ENCODE measurements around the gene UQCC2.
A peak's percentile ranks its signal among the peaks of the same experiment; 100 is the strongest.

The UQCC2 gene

DNA sequence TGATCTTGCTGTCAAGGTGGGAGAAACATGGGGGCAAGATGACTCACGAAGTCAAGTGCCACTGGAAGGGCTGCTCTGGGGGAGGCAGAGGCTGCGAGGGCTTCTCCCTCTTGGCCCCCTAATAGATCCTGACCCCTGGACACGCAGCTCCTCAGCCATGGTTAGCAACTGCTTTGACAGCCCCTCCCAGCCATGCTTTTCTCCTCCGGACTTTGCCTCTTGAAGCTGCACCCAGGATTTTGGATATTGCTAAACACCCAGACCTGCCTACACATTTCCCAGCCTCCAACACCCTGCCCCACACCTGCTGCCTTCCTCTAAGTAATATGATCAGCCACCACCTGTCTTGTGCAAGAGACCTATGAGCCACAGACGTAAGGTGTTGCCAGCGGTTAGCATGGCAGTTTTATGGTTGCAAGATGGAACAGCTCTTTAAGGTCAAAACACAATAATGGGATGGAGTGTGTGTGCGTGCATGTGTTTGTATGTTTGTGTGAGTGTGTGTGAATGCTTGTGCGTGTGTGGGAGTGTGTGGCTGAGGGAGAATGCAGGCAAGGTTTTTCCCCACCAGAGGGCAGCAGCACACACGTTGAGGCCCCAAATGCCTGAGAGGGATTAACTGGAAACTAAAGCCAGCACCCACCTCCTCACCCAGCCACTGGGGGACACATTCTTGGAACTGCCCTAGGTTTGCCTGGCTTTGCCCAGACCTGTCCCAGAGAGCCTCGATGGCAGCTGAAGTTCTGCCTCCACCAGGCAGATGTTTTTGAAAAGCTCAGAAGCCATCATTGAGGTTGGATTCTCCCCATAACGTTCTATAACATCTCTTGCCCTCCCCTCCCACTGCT is 32.7 kb upstream of the UQCC2 start:
- DNase-seq: peak; percentile 66

DNA sequence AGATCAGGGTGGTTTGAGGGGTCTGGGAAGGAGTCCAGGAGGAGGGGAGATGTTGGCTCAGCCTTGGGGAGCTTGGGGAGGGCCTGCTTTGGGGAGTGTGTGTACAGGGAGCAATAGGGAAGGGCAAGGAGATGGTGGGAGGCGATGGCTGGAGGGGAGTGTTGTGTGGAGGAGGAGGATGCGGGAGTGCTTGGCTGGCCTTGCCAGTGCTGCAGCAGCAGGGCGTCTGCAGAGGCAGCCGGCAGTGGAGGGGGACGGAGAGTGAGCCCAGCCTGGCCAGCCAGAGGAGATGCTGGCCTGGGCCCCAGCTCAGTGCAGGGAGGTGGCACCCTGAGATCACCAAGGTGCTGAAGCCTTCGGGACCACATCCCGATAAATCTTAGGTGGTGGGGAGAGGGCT is 31.3 kb upstream of the UQCC2 start:
- DNase-seq: no peak

DNA sequence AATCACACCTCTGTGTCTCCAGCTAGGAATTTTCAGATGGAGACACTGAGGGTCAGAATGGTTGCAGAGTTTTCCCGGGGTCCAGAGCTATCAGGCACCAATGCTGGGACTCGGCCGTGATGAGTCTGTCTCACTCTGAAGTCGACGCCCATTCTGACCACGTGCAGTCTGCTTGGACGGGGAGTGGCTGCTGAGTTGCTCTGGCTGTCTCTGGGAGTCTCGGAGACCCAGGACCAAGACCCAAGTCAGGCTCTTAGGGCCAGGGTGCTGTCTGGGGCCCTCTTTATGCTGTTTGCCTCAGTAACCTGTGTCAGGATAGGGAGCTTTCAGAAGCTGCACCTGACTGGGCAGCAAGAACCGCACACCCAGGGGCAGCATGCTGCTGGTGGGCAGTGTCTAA is 30.6 kb upstream of the UQCC2 start:
- no peak for DNase-seq

DNA sequence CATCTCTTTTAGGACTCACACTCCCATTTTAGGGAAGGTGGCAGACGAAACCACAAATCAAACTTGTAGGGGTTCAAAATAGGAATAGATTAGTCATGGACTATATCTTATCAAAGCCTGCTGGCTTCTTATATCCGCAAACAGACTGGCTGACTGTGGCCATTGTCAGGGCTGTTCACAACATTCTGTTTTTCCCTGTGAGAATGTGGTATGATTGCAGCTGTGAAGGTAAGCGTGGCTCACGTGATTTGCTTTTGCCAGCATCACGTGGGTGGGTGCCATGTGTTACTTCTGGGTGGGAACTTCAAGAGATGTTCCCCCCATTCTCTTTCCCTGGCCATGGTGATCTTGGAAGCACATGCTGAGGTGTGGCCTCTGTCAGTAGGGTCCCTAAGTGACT is 29.3 kb upstream of the UQCC2 start:
- no peak for DNase-seq

DNA sequence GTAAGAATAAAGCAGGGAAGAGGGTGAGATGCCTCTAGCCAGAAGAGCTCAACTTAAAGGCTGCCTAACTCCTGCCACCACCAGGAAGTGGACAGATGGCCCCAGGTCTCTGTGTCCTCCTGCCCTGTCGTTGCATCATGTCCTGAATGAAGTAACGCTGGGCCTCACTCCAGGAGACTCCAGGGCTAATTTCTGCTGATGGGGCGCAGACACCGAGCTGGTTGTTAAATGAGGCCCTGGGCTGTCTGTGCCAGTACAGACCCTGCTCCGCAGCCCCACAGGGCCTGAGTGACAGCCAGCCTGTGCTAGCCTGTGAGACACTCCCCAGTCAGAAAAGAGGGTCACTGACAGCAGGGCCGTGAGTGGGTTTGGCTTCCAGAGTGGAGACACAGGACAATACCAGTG is 28.7 kb upstream of the UQCC2 start:
- DNase-seq: no peak

DNA sequence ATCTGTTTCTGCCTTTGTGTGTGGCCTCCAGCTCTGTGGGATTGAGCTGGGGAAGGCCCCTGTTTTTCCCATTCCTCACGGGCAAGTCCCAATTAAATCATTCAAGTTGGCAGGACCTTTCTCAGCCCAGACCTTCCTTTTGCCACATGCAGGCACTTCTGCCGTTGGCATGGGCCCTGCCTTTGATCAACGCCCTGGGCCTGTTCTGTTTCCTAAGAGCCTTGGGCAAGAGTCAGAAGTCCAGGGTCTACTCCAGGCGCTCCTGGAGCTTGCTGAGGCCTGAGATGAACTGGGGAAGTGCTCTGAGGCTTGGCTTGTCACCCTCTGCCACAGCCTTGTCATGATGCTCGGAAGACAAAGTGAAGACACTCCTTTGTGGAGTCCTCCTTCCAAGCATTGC is 28.1 kb upstream of the UQCC2 start:
- DNase-seq: no peak

DNA sequence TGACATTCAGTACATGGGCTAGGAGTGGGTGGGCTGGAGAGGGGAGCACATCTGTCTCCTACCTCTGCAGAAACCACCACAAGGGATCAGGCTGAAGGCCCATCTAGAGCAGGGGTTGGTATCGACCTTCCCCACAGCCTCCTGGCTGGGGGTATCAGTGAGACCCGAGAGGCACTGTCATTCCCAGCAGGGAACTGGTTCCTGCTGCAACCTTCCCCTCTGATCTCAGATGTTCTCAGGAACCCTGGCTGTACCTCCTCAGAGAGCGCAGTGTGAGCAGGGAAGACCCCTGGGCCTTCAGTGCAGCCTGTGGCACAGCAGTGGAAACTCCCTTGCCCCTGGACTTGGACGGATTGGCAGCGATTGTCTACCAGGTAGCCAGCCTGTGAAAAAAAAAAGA is 27.4 kb upstream of the UQCC2 start:
- DNase-seq: no peak

DNA sequence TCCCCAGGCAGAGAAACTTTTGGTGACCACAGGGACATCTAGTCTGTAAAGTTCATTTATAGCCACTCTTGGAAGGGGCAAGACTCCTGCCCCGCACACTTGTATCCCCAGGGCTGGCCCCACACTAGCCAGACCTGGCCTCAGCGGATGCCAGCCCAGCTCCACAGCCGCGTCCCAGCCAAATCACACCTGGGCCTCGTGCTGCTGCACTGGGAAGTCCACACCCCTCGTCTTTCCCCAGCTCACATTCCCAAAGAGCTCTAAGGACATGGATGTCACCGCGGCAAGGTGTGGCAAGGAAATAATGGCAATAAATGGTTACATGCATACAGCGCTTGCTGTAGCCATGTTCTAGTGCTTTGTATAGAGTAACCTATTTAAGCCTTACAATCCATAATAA is 26.7 kb upstream of the UQCC2 start:
- DNase-seq: no peak

DNA sequence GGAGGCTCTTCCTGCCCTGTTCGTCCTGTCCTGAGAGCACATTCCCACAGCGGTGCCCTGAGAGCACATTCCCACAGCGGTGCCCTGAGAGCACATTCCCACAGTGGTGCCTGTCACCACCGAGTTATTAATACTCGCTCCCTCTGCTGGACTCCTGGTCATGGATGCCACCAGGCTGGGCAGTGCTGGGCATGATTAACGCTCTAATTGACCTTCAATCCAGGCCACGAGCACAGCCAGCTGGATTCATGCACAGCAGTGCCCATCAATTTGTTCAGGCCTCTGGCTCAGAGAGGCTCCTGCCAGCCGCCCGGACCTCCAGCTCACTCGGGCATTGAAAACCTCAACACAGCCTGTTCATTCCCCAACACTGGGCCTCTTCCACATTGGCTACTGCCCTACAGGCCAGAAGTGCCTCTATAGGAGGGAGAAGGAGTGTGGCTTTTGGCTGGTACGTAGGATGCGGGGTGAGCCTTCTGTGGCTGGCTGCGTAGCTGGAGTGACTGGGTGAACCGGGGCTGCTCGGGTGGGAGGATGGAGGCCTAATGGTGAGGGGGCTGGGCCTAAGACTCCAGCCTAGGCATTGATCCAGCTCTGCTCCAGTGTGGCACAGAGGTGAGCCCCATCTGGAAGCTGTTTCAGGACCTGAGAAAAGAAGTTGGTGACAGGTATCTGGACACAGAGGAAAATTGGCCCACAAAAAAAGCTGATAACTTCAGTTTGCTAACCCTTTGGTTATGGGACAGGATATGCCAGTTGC is 25.9 kb upstream of the UQCC2 start:
- no peak for DNase-seq

DNA sequence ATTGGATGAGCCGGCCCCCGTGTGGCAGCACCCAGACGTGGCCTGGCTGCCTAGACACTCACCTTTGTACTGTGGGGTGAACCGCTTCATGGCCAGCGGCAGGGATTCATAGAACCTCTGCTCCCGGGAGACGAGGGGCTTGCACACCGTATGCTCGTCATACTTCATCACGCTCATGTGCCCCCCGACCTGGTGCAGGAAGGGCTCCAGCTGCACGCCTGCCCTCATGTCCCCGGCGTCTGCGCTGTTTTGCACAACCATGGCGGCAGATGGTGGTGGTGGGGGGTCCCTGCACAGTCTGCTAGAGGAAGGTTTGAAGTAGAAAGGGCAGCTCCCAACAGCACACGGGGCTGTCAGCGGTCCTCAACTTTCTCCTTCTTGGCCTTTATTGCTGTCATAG is 23.7 kb upstream of the UQCC2 start:
- DNase-seq: no peak

DNA sequence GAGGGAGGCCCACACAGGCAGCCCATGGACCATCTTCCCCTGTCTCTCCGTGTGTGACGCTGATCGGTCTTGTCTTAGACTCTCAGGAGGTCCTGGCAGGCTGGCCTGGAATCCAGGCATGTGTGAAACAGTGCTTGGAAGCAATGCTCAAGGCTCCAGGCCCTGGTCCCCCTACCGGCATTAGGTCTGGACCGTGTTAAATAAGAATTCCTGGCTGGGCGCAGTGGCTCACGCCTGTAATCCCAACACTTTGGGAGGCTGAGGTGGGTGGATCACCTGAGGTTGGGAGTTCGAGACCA is 22.2 kb upstream of the UQCC2 start:
- no peak for DNase-seq

DNA sequence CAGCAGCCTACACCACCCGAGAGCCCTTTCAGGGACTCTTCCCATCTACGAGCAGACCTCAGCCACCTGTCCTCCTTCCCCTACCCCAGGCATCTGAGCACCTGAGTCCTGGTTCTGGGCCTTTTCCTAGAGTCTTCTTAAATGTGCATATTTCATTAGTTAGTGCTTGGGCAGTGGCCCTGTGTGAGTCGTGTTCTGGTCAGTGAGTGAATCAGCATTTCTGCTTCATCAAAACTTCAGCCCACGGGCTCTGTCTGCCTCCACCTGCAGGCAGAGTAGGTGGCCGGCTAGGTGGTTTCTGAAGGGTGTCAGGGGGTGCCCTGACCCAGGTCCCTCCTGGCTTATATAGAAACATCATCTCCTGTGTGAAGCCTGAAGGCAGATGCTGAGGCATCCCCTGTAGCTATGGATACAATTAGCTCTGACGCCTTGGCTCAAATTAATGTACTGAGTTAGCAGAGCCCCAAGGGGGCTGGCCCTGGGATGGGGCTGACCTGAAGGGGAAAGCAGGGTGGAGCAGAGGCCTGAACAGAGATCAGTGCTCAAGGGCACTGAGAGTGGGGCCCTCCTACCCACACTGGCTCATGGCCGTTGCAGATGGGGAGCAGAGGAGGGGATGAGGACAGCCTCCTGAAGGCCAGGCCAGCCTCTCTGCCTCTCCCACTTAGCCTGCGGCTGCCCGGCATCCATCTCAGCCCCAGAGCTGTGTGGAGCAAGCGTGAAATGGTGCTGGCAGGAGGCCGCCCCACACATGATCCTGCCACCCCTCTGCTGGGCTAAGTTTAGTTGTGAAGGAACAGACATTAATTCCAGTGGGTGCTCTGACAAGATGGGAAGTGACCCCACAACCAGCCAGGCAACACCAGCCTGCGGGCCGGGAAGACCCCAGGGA is 21.6 kb upstream of the UQCC2 start:
- no peak for DNase-seq

DNA sequence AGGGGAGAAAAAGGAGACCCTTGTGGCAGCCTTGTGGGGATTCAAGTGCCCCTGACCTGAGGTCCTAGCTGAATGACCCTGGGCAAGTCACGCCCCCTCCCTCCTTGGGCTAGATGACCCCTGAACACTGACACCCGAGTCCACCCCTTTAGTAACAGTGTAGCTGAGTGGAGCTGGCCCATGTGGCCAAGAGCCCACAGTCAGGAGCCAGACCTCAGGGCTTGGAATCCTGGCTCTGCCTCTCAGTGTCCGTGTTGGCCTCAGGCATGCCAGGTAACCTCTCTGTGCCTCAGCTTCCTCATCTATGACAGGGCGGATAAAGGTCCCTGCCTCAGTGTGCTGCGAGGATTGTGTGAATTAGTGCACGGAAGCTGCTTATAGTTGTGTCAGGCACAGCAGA is 20.9 kb upstream of the UQCC2 start:
- no peak for DNase-seq

DNA sequence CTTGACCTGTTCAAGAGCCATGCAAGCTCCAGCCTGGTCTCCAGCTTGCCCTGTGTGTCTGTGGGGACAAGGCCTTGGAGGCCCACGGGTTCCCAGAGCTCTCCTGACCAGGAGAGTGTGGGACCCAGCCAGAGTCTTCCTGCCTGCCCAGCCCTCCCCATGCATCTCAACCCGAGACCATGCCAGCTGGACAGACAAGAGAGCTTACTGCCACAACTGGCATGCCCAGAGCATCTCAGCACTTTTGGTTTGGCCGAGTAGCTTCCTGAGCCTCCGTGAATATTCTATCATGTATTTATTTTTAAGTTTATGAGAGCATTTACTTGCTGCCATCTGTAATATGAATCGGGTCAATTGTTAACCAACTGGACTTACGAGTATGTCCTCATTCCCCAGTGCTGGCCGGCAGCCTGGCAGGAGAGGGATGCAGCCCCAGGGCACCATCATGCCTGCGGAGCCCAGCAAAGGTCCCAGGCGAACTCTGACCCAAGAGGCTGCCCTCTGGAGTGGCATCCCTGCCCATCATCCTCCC is 20.3 kb upstream of the UQCC2 start:
- no peak for DNase-seq

DNA sequence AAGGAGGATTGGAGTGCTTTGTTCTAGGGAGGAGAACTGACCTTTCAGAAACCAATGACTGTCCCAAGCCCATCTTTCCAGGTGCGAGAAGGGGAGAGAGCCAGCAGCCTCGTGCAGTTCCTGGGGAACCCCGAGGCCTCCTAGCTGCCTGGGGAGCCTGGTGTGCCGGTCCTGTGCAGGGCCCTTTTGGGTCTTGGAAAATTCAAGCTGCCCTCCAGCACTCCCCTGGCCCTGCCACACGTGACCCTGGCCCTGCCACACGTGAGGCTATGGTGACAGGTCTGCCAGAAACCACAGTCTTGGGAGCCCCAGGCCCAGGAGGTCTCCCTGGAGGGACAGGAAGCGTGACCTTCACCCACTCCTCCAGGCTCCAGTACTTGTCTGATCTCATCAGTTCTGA is 19.5 kb upstream of the UQCC2 start:
- no peak for DNase-seq

DNA sequence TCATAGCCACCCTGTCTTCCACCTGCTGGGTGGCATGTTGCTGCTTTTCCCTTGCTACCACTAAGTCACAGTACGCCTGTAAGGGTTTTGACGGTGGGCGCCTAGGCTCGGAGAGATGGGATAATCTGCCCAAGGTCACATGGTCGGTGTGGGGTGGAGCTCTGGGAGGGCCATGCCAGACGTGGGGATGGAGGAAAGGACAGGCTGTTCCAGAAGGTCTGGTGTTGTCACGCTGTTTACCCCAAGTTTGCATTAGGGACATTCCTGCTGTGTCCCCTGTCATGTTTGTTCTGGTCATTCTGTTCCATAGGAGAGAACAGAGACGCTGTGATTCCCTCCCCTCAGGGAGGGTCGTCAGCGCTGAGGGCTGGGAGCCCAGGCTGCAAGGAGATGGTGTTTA is 19.1 kb upstream of the UQCC2 start:
- no peak for DNase-seq

DNA sequence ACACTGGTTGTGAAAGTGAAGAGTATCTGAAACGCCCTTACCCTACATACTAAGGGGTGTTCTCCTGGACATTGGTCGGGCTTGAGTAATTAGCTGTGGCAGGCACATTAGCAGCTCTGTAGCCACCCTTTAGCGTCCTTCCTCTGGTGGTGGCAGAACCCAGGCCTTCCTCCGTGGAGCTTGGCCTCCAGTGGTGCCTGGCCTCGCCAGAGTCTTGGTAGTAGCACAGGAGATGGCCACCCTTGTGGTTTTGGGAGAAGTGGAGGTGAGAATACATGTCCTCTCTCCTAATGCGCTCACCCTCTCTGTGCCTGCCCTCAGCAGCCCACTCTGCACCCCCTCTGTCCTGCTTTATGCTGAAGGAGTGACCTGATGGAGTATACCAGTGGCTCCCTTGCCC is 17.6 kb upstream of the UQCC2 start:
- DNase-seq: no peak

DNA sequence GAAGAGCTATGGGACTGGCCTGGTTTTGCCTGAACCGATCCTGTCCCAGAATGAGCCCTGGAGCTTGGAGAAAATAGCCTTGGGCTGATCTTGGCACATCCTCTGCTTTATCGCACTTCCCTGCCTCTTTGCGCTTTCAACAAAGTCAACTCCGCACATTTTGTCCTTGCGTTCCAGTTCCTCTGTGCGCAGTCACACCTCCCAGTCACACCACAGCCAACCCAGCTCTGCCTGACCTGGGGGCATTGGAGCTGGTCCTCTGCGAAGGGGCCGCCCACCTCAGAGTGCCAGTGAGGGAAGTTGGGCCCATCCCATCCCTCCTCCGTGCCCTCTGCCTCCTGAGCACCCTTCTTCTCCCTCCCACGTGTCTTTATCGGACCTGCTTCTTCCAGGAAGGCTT is 16.9 kb upstream of the UQCC2 start:
- no peak for DNase-seq

DNA sequence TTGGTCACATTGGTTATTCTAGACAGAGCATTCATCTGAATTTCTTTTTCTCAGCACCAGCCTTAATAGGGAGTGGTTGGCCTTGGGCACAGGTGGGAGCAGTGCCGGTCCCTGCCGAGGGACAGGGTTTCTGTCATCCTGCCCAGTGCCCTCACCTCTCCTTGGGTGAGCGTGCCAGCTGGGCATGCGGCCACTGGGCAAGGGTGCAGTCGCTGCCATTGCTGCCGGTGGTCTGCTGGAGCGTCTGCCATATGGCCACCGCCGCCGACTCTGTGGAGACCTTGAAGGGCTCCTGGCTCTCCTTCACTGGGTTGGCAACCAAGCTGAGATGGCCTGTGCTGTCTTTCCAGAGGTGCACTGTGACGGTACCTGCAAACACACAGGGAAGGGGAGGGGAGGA is 16.4 kb upstream of the UQCC2 start:
- DNase-seq: no peak

DNA sequence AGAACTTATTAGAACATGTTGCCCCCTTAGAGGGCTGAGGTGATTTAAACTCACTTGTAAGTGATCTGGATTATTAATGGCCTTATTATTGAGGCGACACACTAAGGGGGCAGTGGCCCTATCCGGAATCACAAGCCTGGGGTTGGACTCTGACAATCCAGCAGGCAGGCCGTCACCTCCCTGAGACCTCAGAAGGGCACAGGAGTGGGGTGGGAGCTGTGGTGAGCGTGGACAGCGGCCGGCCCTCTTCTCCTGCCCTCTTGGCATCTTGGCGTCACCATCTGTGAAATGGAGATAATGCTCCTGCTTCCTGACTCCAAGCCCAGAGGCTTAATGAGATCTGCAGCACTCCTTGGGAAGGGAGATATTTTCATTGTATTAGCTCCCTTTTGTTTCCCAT is 15.6 kb upstream of the UQCC2 start:
- DNase-seq: no peak

DNA sequence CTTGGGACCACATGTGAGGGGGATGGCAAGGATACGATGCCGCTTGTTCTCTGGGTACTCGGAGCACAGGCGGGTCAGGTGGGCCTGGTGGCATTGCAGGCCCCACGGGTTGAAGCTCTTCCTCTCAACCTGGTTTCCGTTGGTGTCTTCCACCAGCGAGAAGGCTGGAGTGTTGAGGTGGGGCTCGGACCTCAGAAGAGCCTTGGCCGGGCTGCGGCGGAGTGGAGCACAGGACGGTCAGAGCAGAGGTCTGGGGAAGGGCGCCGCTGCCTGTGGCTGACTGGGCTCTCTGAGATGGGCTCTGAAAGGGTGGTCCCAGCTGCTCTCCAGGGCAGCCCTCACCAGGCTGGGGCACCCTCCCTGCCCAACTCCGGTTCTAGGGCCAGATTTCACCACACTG is 15.2 kb upstream of the UQCC2 start:
- DNase-seq: no peak

DNA sequence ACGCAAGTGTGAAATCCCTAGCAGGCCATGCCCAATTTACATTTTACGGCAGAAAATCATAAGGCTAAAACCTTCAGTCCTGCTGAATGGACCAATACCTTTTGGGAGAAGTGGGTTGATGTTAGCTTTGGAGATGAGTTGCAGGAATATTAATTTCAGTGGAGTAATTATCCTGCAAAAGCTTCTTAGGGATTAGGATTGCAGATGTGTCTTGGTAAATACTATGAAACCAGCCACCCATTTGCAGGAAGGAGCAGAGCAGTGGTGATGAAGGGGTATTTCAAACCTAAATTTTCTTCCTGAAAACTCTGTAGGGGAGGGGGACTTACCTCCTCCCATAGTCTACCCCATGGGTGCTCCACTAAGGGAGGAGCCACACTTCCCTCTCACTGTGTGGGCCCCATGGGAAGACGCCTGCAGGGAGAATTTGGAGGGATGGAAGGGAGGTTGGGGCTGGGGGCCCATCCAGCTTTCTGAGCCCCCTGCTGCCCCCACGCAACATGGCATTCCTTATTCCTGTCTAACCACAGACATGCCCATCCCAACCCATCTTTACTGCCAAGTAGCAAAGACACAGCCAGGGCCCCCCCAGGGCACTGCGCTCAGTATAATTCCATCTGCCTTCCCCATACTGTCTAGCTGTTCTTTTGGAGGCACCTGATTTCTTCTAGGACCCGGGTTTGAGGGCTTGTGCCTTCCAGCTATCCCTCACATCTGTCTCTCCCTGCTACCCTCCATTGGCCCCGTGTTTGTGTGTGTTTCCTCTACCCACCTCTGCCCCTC is 14.6 kb upstream of the UQCC2 start:
- DNase-seq: no peak

DNA sequence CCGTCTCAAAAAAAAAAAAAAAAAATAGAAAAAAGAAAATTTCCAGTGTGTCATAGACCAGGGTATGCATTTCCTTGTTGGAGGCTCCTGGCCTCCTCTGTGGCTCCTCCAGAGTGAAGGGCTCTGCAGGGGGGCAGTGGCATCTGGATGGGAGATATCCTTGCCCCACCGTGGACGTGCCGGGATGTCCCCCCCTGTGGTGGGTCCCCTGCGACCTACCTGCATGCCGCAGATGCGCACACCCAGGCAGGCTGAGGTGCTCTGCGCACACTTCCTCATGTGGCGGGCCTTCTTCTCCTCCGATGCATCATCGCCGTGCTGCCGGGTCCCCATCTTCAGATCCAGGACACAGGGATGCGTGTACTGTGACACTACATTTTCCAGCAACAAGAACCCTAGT is 13.7 kb upstream of the UQCC2 start:
- no peak for DNase-seq

Measured in stimulated activated CD4-positive, alpha-beta T cell treated with anti-CD3 and anti-CD28 coated beads, Interleukin-1b, Interleukin-23, amount 100 ng/mL, for 48 hours (primary cell).